GM18868 (cell line): ENCODE results near the gene XPR1.
A peak's percentile ranks its signal among the peaks of the same experiment; 100 is the strongest.

Experiments used
- ATAC-seq: cut with Tn5 transposase; IDR thresholded peaks from one replicate; pipeline ENCODE4 v1.9.1; 2021; ENCODE audit warnings: mild to moderate bottlenecking, moderate library complexity; ENCODE audit not compliant: unreplicated experiment

The XPR1 gene

DNA sequence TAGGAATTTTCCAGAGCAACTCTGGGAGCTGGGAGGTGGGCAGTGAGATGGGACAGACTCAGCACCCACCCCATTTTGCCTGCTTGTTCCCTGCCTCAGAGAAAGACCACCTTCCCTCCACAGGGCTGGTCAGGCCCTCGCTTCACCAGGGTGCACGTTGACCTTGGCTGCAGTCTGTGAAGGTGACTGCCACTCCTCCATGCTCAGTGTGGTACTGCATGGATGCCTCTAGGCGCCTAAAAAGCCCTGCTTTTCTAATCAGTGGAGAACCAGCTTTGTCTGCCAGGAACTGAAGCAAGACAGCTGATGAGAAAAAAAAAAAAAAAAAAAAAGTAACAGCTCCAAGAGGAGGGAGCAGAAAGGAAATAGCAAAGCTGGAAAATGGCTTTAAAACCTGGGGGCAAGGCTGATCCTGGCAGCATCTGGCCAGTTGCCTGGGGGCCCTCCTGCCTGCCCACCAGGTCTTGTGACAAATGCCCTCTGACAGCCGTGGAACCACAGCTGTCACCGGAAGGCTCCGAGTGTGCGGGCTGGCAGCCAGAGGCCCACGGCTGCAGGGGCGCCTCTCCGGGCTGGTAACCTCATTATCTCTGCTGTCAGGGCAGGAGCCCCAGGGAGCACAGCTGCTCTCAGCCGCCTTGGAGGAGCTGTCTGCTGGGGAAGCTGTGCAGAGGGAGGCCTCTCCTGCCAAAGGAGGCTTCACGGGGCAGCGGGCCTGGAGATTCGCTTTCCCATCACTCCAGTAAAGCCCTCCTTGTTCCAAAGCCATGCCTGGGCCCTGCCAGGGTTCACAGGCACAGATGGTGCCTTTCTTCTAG is 294.6 kb downstream of the XPR1 start:
- peak; percentile 42 for ATAC-seq

DNA sequence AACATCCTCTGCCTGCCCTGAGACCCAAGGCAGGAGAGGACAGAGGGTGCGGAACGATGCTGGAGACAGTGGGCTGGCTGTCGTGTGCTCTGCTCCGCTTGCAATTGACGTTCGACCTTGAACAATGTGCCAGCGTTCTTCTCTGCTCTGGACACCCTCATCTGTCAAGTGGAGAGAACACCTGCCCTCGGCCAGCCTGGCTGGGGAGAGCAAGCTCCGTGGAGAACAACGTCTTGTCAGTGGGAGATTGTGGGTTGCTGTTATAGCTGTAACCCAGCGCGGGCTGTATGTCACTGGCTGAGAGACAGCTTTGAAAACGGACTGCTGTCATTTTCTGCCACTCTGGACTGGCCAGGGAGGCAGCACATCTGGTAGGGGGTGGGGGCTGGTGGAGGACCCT is 295.5 kb downstream of the XPR1 start:
- ATAC-seq, result no peak

DNA sequence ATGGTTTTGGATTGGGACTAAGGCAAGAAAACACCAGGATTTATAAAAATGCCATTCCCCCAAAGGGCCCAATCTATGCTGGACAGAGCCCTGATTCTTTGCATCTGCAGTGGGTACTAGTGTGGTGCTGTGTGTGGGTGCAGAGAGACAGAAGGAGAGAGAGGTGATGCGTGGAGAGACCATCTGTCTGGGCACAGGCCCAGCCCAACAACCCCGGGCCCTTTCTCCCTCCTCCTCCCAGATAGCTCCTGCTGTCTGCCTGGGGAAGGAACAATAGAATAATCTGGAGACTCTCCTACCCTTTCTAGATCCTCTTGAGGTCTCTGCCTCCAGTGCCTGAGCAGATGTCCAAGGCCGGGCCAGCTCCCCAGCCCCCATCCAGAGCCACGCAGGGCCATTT is 296.0 kb downstream of the XPR1 start:
- ATAC-seq, result no peak

DNA sequence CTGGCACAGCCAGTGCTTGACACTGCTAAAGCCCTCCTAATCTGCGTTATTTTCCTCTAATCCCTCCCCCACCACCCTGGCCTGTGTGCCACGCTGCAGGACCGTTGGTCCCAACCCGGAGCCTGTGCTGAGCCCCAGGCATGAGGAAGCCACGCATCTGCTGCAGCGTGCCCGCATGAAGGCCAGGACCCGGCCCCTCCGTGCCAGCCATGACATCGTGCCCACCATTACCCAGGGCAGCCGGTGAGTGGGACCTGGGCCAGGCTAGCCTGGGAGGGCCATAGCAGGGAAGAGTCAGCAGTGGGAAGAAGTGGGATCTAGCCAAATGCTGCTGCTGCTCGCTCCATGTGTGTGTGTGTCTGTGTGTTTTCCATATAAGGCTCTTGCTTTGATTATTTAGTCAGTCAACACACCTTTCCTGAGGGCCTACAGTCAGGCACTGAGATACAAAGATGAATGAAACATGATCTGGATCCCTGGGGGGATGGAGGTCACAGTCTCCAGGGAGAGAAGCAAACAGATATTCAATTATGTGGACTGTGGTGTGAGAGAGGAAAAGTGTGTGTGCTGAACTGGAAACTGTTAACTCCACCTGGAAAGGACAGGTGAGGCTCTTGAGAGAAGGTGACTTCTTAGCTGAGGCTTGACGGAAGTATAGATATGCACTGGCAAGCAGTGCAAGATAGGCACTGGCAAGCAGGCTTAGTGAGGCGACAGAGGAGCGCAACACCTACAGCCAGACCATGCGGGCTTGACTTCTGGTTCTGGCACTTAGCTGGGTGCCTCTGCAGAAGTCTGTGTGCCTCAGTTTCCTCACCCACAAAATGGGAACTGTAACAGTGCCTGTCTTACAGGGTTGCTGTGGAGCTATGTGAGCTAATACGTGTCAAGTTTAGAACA is 296.8 kb downstream of the XPR1 start:
- no peak for ATAC-seq

DNA sequence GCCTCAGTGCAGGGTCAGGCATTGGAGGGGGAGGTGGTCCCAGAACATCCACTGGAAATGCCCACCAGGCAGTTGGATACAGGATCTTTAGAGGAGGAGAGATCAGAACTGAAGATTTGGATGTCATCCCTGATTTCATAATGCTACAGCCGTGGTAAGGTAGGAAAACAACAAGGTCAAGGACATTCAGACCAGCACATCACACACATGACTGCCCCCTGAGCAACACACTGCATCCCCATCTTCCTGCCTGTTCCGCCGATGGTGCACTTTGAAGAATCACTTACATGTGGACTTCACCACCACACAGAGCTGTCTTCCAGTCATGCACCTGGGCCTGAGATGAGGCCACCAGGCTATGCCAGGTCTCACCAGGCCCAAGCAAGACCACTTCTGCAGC is 297.6 kb downstream of the XPR1 start:
- ATAC-seq, result no peak

DNA sequence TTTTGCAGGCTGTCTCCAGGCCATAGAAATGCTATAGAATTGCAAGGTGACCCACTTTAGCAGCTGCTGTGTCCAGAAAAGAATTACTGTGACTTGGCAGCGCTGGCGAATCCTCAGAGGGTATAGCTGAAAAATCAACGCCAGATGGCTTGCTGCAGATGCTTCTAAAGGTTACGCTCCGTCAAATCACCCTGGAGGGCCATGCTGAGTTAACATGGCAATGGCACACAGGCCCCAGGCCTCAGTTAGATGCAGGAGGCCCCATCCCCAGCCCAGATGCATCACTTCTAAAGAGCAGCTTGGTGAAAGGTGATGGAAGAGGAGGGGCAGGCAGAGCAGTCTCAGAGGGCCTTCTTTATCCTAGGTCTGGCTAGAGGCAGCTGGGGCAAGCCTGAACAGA is 298.9 kb downstream of the XPR1 start:
- no peak for ATAC-seq

DNA sequence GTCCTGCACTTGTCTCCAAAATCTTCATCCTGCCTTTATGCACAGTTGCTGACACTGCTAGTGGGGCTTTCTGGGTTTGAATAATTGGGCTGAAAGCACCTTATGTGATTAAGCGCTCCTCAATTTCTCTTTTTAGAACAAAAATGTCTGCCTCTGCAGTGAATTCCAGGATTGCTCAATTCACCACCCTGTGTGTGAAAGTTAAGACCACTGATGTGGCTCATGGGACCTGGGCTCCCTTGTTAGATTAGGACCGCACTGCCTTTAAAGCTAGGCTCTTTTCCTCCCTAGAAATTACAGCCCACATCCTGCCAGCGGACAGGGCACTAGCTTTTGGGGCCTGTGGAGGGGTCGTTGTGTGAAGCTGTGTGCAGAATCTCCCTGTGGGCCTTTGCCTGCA is 299.7 kb downstream of the XPR1 start:
- no peak for ATAC-seq

DNA sequence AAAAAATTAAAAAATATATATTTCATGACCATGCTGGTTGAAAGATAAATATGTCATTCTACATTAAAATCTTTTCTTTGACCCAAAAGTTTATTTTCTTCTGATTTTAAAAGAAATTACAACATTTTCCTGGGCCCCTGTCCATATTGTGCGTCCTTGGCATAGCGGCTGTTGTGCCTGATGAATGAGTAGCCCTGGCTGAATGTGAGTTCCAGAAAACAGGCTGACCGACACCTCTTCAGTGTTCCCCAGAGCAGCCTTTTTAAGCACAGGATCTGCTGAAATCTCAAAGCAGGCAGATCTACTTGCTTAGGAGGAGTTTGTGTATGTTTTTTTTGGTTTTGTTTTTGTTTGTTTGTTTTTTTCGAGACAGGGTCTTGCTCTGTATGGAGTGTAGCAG is 300.6 kb downstream of the XPR1 start:
- ATAC-seq, result no peak

DNA sequence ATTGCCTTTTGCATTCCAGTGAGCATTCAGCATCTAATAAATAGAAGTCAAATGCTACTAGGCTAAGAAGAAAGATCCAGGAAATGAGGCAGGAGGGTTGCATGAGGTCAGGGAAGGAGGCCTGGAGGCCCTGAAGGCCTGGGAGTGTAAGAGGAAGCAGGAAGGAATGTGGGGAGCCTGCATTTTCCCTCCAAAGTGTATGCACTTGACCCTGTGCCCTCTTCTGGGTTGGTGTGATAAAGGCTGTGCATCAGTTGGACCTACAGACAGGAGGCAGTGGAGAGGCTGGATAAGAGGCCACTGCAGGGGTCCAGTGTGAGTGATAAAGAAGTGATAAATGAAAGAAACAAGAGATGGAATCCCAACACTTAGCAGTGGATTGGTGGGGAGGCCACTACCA is 301.3 kb downstream of the XPR1 start:
- ATAC-seq, result no peak

DNA sequence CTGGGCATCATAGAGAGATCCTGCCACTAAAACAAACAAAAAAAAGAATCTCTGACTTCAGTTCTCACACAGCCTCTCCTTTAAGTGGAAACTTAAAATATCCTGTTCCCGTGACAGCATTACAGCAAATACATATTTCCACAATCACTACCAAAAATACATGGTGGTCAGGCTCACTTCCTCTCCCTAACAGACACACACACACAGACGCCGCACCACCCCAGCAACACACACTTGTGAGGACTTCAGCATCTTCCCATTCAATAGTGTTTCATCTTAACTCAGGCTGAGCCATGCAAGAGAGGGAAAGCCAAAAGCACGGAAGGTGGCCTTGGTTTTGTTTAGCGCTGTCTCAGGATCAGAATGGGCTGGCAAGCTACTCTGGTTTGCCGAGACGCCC is 302.7 kb downstream of the XPR1 start:
- ATAC-seq, result no peak

DNA sequence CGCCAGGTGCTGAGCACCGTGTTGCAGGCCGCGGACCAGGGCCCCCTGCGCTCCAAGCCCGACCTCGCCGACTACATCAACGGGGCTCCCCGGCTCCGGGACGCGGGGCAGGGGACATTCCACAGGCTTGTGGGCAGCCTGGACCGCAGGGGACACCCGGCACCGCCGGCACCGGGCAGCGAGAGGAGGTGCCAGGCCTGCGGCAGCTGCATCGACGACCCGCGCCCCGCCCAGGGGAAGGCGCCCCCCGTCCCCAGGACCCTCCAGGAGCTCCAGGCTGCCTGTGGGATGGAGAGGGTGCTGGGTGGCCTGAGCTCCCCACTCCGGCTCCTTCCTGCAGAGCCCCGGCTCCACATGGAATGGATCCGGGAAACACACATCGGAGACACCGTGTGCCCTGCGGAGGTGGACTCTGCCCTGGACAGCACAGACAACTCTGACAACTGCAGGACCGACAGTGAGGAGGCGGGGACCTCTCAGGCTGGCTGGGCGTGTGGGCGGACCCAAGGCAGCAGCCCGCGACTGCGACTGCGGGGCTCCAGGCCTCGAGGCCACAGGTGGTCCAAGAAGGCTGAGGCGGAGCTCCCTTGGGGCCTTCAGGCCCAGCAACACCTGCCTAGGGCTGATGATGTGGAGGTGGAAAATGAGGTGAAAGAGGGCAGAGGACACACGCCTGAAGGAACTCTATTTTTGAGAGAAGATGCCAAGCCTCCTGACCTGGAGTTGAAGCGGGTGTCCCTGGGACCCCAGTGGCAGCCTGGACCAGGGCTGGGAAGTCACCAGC is 303.7 kb downstream of the XPR1 start:
- ATAC-seq, result peak; percentile 57

DNA sequence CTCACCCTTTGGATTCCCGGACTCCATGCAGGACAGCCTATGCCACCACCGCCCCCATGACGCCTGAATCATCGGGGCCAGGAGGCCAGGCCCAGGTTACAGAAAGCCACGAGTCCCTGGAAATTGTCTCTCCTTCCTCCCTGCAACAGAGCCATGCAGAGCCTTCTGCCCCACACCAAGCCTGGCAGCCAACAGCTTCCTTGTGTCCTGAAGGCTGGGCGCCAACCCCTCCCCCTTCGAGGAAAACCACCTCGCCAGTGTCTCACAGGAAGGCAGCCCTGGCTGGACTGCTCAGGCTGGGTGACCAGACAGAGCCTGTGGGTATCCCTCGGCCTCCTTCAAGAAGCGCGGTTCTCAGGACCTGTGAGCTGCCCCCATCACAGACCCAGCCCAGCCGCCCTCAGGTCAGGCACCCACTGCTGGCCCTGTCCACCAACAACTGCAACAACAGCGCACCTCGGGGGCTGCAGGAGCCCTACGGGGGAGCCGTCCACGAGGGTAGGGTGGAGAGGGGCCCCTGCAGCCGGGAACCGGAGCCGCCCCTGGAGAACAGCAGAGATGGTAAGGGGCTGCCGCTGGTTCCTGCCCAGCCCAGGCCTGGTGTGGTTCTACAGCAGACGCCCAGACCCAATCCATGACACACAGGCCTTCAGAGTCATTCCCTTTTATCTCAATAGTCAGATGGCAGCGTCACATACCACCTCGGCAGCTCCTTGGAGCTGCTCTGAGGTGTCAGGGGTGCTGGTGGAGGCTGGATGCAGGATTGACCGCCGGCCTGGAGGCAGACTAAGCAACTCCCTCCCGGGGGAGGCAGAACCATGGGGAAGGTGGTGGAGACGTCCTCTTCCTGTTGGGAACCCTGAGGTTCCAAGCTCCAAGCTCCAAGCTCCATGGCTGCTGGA is 304.5 kb downstream of the XPR1 start:
- ATAC-seq, result no peak

DNA sequence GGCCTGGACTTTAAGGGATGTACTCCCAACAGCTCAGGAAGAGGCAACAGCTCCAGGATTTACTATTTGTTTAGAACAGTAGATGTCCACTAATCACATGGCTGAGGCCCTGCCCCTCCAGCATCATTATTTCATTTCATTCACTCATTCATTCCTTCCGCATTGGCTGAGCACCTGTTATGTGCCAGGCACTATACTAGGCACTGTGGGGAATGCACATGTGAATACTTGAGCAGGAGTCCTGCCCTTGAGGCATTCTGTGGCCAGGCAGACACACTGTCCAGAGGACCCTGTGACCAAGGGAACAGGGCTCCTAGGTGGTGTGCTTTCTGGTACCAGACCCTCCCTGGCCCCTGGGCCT is 305.2 kb downstream of the XPR1 start:
- no peak for ATAC-seq

DNA sequence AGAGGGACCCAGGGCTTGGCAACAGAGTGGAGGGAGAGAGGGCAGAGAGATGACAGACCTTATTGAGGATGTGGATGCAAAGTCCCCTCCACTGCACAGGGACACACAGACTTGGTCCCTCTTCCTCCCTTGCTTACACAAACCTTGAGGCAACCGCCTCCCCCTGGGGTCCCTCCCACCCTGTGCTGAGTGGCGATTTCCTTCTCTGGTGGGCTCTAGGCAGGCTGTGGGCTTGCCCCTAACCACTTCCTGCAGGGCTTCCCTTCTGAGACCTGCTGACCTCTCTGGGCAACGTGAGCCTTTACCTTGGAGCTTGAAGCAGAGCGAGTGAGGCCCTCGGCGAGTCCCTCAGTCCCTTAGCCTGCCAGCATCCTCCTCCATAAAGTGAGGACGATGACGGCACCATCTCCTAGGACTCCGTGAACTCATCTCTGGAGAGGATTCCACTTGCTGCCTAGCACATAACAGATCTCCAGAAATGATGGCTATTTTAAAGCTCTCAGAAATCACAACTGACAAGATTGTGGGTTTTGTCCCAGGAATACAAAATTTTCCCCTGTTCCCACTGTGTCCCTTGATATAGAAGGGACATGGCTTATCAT is 305.9 kb downstream of the XPR1 start:
- no peak for ATAC-seq

DNA sequence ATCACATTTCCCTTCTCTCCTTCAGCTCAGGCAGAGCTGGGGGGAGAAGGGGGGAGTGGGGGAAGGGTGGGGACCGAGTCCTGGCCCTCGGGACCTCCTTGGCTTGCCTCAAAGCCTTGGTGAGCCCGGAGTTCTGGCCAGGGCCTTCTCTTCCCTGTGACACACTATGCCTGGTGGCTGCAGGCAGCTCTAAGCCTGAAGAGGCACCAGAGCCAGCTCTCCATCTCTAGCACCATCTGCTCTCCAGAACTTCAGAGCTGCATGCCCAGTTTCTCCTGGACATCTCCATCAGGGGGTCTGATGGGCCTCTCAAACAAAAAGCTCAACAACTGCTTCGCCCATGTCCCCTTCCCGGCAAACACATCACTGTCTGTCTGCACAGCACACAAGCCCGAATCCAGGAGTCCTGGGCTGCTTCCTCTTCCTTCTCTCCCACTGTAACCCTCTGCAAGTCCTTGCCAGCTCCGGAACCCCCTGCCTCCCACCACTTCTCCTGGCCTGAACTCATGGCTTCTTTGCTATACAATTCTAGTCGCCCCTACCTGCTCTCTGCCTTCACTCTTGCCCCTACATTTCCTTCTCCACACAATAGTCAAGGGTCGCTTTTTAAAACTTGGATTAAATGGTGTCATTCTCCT is 307.4 kb downstream of the XPR1 start:
- ATAC-seq, result no peak

DNA sequence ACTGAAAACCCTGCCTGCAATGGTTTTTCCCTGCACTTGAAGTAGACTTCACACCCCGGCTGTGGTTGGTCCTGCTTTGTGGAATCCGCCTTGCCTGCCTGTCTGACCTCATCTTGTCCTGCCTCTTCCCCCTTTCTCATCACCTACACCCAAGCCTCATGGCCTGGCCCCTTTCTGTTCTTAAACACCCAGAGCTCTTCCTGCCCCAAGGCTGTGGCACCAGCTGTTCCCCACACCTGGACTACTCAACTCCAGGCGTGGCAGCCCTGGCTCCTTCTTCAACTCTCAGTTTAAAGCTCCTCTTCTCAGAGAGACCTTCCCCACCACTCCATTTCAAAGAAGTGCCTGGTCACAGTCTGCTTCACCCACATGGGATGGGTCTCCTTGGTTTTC is 307.9 kb downstream of the XPR1 start:
- no peak for ATAC-seq
